ENCODE data around the gene NAGLU. TPM values are rescaled to one million over a fixed set of nuclear protein-coding genes. Genes with fewer than 3 reads are reported as not detected.
"Not testable (repeated sequence)": the region's sequence is repeated elsewhere in the genome, so short reads cannot be mapped to it uniquely, and the experiment has no call there.

The NAGLU gene
- total and polyA plus RNA-seq, 2 of the 13 experiments (the other 11 are each of a cell fraction or from before 2014, with no cell fraction given) = 28.2 to 40.1 TPM

DNA sequence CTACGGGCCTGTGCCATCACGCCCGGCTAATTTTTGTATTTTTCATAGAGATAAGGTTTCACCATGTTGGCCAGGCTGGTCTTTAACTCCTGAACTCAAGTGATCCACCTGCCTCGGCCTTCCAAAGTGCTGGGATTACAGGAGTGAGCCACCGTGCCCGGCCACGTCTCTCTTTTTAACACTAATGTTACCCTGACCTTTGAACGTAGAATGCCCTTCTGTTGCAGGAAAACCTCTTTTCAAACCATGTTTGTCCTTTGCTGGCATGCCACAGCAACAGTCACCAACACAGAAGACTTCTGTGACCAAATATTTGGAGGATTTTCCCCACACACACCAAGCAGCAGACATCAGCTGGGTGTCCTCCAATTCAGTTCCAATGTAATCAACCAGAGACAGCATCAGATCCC is 8.8 kb downstream of the NAGLU start (continued):
- TF ChIP-seq, protein P1, sequence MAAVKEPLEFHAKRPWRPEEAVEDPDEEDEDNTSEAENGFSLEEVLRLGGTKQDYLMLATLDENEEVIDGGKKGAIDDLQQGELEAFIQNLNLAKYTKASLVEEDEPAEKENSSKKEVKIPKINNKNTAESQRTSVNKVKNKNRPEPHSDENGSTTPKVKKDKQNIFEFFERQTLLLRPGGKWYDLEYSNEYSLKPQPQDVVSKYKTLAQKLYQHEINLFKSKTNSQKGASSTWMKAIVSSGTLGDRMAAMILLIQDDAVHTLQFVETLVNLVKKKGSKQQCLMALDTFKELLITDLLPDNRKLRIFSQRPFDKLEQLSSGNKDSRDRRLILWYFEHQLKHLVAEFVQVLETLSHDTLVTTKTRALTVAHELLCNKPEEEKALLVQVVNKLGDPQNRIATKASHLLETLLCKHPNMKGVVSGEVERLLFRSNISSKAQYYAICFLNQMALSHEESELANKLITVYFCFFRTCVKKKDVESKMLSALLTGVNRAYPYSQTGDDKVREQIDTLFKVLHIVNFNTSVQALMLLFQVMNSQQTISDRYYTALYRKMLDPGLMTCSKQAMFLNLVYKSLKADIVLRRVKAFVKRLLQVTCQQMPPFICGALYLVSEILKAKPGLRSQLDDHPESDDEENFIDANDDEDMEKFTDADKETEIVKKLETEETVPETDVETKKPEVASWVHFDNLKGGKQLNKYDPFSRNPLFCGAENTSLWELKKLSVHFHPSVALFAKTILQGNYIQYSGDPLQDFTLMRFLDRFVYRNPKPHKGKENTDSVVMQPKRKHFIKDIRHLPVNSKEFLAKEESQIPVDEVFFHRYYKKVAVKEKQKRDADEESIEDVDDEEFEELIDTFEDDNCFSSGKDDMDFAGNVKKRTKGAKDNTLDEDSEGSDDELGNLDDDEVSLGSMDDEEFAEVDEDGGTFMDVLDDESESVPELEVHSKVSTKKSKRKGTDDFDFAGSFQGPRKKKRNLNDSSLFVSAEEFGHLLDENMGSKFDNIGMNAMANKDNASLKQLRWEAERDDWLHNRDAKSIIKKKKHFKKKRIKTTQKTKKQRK (IDR thresholded peaks at IDR 0.05; ENCODE audit: low read length) = no peak
- TF ChIP-seq FOXP1 (IDR thresholded peaks at IDR 0.05) (no peak), FOXP1 (CRISPR knock-in tag; IDR thresholded peaks at IDR 0.05) (no peak; the same call in 1 of the 2 replicates), ZNF292 (CRISPR knock-in tag; IDR thresholded peaks at IDR 0.05; ENCODE audit: borderline replicate concordance, low read depth) (peak; percentile 84; the same call in 1 of the 2 replicates), MLLT10 (CRISPR knock-in tag; IDR thresholded peaks at IDR 0.05) (no peak)

DNA sequence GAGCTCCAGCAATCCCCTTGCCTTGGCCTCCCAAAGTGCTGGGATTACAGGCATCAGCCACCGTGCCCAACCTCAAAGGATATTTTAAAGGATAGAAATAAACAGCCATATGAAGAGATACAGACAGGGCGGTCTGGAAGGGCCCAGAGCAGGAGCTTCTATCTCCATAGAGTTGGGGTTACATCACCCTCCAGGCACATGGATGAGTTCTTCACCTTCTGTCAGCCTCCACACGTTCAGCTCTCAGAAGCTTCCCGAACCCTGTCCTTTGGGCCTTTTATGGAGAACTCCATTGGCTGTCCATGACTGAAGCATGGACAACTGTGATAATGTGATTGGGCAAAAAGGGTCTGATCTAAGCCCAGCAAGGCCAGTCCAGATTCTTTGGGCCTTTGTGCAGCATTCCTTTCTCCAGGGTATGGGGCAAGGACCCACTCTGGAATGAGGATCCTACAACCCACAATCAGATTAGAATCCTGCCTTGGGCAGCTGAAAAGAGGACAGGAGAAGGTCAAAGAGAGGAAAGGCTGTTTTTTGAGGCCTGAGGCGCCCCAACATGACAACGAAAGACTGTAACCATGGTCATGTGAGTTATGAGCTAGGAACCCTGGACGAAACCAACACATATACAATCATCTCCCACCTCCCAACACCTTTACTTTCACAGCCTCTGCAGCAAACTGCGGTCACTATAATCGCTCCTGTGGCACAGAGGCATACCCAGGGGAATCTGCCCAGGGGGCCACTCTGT is 9.9 kb downstream of the NAGLU start:
- peak overlapping the region; percentile 59; the same call in 1 of the 2 replicates for H3K9ac ChIP-seq (ENCODE audit: insufficient read depth, low read depth, low read length)
- H3K27me3 ChIP-seq (ENCODE audit: control insufficient read depth in 1 of 2, insufficient read depth in 2 of 2, low read length in 2 of 2); H3K9me3 ChIP-seq (ENCODE audit: low read length); BruUV-seq (replicated peaks); H3K4me3 ChIP-seq (replicated peaks in 1 of 3; ENCODE audit: insufficient read depth in 1 of 3, low read depth in 2 of 3, low read length in 3 of 3); H3K79me2 ChIP-seq (ENCODE audit: insufficient read depth, low read length); H3K4me2 ChIP-seq (ENCODE audit: low read depth, low read length); H4K20me1 ChIP-seq (ENCODE audit: insufficient read depth, low read length); H2AFZ ChIP-seq (ENCODE audit: low read length); CTCF ChIA-PET (ENCODE audit: low intra/inter-chr PET ratio, low total read pairs); in situ Hi-C loops (cut with HindIII; ENCODE audit: extremely low pct_ligation_motif_present, low pct_unique_long_range_greater_than_20kb); intact Hi-C loops (cut with micrococcal nuclease; ENCODE audit: unreplicated experiment); DNase-seq (ENCODE audit: low spot score): not testable (repeated sequence)
- H3K36me3 ChIP-seq (replicated peaks in 1 of 2; ENCODE audit: control insufficient read depth in 1 of 2, insufficient read depth in 2 of 2, low read length in 2 of 2) = peaks cover 0 to 14% of the 10 kb centered on the region in 2 experiments; a peak in 3 of 5 replicates
- FAIRE-seq (peak; percentile 73), ATAC-seq (peak; percentile 8)
- WGBS (ENCODE audit: low lambda C conversion rate) = 89% methylated on average over 9 of the region's 9 CpGs
- peak overlapping the region; percentile 83 for H3K27ac ChIP-seq (ENCODE audit: extremely low read length, insufficient read depth, low read length)
- POLR2A ChIA-PET = interaction anchor here (0.6 to 6.1 kb wide), 7 partner anchors 8 to 413 kb away, joined by 3 to 45 read pairs (median 12); partner anchors contain the start of gene NAGLU
- TF ChIP-seq ZNF605 (CRISPR knock-in tag; IDR thresholded peaks at IDR 0.05) (0 out of 2 replicates have a peak, but pooled peaks have one; percentile 40), POLR2A (IDR thresholded peaks at IDR 0.05; ENCODE audit: insufficient read depth in 1 of 2, low read depth in 2 of 2, low read length in 2 of 2) (peak in 1 of 2 experiments; percentile 46; a peak in 2 of 4 replicates)
- H3K4me1 ChIP-seq (ENCODE audit: insufficient read depth, low read length) = peaks cover 66% of the 10 kb centered on the region

All from HepG2 (cell line).